GM18505 (cell line): ENCODE data around the gene GNMT.
"Not testable (repeated sequence)": the region's sequence is repeated elsewhere in the genome, so short reads cannot be mapped to it uniquely, and the experiment has no call there.

ENCODE experiments used
- ATAC-seq: cut with Tn5 transposase; IDR thresholded peaks from one replicate; pipeline ENCODE4 v1.9.1; 2021; ENCODE audit not compliant: unreplicated experiment
- POLR2A ChIP-seq: IDR thresholded peaks from 4 replicates; pipeline ENCODE4 v1.6.1; 2011; ENCODE audit warnings: borderline replicate concordance; ENCODE audit not compliant: insufficient read depth, insufficient read length; ENCODE audit errors: extremely low read depth

The GNMT gene

DNA sequence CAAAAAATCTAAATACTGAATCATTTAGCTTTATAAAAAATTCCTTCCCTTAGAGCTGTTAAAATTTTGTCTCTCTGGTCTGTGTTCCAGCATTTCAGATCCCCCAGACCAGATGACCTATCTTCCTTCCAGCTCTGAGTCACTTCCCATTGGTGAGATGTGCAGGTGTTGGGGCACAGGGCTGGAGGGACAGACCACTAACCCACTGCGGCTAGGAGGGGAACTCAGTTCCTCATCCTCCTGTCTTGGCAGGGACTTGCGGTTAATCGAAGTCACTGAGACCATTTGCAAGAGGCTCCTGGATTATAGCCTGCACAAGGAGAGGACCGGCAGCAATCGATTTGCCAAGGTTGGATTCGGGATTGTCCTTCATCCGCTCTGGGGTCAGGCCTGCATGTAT, 25.2 kb upstream of the GNMT start:
- ATAC-seq, result no peak
- peak; percentile 29 for TF ChIP-seq POLR2A

DNA sequence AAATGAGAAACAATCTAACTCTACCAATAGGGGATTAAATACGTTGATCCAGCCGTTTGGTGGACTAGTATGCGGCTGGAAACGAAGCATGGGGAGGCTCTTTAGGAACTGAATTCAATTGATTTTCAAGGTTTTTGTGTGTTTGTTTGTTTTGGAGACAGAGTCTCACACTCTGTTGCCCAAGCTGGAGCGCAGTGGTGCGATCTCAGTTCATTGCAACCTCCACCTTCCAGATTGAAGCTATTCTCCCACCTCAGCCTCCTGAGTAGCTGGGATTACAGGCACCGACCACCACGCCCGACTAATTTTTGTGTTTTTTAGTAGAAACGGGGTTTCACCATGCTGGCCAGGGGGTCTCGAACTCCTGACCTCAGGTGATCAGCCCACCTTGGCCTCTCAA, 24.2 kb upstream of the GNMT start:
- no peak for ATAC-seq
- TF ChIP-seq POLR2A, result no peak

DNA sequence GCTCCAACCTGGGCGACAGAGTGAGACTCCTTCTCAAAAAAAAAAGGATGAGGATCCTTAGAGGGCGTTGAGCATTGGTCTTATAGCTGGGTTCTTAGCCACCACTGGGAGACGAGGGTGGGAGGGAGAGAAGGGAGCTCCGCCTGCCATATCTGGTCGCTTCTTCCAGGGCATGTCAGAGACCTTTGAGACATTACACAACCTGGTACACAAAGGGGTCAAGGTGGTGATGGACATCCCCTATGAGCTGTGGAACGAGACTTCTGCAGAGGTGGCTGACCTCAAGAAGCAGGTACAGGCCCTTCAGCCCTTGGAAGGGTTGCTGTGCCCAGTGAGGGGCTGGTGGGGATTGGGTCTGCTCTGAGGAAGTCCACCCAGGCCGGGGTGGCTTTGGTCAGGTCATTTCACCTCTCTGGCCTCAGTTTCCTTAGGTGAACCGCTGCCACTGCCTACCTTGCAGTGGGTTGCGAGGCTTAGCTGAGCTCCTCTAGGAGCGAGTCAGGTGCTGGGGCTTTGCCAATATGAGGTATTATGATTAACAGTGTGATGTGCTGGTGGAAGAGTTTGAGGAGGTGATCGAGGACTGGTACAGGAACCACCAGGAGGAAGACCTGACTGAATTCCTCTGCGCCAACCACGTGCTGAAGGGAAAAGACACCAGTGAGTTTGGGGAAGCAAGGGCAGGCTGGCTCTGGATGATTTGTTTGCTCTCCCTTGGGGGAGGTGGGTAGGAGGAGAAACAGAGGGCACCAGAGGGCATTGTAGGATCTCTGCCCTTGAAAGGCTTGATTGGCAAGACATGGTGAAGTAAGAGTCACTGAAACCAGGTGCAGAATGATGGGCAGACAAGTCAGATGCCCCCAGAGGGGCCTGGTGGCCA, 22.8 kb upstream of the GNMT start:
- TF ChIP-seq POLR2A, result no peak
- no peak for ATAC-seq

DNA sequence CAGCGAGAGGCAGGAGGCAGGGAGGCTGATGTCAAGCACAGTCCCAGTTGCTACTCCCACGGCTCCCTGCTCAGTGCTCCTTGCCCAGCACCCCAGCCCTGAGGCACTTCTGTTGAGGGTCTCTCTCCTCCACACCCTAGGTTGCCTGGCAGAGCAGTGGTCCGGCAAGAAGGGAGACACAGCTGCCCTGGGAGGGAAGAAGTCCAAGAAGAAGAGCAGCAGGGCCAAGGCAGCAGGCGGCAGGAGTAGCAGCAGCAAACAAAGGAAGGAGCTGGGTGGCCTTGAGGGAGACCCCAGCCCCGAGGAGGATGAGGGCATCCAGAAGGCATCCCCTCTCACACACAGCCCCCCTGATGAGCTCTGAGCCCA, 22.1 kb upstream of the GNMT start:
- ATAC-seq, result no peak
- no peak for TF ChIP-seq POLR2A

DNA sequence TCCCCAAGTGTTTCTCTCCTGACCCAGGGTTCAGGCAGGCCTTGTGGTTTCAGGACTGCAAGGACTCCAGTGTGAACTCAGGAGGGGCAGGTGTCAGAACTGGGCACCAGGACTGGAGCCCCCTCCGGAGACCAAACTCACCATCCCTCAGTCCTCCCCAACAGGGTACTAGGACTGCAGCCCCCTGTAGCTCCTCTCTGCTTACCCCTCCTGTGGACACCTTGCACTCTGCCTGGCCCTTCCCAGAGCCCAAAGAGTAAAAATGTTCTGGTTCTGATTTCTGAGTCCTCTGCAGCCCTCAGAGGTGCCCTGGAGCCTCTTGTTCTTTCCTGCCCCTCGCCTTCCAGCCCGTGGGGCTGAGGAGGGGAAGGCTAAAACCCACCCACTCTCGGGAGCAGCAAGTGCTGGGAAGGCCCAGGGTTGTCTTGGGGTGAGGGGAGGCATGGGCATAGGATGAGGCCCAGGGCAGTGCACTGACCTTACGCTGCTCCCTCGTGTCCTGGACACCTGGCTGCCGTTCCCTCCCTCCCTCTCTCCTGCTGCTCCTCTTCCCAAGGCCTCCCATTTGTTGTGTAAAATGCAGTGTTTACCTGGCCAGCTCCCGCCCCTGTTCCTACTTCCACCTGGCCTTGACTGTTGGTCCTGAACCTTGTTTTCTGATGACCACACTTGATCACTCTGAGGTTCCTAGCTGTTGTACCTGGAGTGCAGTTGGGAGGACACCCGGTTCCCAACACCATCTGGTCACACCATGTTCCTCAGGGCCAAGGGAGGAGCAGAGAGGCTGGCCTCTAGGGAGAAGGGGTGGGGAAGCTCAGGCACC, 21.4 kb upstream of the GNMT start:
- ATAC-seq, result no peak
- no peak for TF ChIP-seq POLR2A

DNA sequence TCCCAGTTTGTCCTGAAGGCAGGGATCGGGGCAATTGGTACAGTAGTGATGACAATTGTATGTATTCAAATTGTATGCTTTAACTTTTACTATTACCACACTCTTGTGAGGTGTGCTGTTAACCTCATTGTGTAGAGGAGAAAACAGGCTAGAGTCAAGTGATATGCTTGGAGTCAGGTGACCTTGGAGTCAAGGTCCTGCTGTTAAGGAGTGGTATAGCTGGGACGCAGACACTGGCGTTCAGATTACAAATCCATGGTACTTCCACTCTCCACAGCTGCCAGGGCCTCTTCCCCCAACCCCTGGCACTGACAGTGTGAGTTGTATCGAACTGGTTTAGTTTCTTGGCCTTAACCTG, 20.8 kb upstream of the GNMT start:
- no peak for ATAC-seq
- TF ChIP-seq POLR2A, result no peak

DNA sequence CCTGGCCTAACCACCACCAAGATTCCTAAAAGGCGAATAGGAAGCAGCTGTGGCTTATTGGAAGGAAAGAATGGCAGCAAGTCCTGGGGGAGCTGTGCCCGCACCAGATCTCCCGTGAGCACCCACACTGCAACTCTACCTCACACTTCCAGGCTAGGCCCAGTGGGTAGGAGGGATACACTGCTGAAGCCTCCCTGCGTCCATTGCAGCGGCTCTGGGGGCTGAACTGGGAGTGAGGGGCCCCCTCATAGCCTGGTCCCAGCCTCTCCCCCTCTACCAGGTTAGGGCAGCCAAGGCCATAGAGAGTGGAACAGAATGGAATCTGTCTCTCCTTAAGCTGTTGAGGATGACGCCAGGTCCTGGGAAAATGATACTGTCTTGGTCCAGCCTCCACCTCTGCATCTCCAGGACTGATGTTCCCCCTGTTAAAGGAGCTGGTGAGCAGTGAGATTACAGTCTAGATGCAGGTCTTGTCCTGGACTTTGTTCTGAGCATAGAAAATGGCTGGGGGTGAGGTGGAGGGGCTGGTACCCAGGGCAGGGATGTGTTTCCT, 20.0 kb upstream of the GNMT start:
- ATAC-seq, result no peak

DNA sequence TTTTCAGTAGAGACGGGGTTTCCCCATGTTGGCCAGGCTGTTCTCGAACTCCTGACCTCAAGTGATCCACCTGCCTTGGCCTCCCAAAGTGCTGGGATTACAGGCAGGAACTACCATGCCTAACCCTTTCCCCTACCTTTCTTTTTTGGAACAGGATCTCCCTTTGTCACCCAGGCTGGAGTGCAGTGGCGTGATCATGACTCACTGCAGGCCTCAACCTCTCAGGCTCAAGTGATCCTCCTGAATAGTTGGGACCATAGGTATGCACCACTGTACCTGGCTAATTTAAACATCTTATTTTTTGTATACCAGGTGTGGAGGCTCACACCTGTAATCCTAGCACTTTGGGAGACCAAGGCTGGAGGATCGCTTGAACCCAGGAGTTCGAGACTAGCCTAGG, 19.2 kb upstream of the GNMT start:
- not testable (repeated sequence) for ATAC-seq

More for the DNA sequence above, 20.0 kb upstream of the GNMT start:
- TF ChIP-seq POLR2A, result no peak

DNA sequence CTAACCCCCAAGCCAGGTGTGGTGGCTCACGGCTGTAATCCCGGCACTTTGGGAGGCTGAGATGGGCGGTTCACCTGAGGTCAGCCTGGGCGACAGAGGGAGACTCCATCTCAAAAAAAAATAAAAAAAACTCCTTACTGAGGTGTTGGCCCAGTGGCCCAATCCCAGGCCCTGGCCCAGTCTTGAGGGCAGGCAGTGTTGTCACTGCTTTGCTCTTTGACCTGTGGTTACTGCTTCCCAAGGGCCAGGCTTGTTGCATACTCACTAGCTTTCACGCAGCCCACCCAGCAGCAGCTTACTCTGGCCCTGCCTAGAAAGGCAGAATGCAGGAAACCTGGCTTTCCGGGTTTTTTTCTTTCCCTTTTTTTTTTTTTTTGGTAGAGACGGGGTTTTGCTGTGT, 18.1 kb upstream of the GNMT start:
- no peak for TF ChIP-seq POLR2A
- no peak for ATAC-seq

DNA sequence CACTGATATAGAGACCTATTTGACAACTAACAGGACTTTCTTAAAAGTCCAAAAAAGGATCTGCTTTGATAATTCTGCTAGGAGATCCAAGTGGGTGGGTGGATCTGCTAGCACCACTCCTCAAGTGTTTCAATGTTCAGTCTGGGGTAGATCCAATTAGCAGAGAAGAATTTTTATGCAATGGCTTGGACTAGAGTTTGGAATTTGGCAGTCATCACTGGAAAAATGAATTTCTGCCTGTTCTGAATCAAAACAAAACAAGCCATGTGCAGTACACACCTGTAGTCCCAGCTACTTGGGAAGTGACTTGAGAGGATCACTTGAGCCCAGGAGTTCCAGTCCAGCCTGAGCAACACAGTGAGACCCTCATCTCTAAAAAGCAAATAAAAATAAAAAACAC, 12.6 kb upstream of the GNMT start:
- no peak for TF ChIP-seq POLR2A
- ATAC-seq, result no peak

DNA sequence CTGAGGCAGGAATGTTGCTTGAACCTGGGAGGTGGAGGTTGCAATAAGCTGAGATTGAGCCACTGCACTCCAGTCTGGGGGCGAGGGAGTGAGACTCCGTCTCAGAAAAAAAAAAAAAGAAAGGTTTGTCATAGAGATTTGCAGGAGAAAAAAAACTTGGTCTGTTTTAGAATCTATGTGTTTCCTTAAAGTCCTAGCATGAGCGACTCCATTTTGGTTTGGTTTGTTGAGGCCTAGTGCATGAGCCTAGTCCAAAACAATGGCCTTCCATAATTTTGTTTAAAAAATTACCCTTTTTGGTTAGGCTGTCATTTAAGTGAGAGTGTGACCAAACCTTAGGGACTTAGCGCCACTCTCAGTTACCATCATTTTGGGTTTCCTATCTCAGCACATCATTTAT, 8.2 kb upstream of the GNMT start:
- no peak for ATAC-seq
- TF ChIP-seq POLR2A, result no peak

DNA sequence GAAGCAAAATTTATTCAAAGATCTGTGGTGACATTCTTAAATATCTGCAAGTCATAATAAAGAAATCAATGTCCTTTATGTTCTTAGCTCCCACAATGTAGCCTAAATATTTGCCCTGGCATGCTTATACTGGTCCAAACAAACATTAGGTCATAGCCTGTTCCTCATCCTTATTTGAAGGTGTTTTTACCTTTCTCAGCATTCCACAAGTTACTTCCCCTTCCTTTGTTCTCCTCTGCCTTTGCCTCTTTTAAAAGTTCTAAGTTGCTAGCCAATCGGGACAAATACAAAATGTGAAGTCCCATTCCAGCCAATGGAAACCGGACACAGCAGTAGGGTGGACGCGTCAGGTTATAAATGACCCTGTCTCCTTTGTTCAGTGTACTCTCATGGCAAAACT, 6.1 kb upstream of the GNMT start:
- ATAC-seq, result not testable (repeated sequence)

DNA sequence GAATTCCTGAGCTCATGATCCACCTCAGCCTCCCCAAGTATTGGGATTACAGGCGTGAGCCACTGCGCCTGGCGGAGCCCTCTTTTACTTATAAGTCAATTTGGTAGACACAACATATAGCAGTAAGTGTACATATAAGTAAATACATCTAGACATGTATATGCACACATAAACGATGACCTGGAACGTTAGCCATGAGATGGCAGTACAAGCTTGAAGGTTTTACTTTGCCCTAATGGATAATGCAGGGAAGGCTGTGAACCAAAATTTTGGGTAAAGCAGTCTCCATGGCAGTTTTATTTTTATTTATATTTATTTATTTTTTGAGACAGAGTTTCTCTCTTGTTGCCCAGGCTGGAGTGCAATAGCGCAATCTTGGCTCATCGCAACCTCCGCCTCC, 2.4 kb upstream of the GNMT start:
- no peak for TF ChIP-seq POLR2A

DNA sequence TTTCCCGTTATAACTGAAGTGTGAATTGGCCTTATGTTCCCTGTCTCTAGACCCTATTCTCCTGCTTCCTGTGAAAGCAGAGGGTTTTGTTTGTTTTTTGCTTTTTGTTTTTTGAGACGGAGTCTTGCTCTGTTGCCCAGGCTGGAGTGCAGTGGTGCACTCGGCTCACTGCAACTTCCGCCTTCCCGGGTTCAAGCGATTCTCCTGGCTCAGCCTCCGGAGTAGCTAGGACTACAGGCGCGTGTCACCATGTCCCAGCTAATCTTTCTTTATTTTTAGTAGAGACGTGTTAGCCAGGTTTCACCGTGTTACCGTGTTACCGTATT, 674 bp upstream of the GNMT start:
- ATAC-seq, result no peak
- TF ChIP-seq POLR2A, result no peak

More for the DNA sequence above, 2.4 kb upstream of the GNMT start:
- ATAC-seq, result no peak
